ENCODE measurements around the gene TTC9. TPM values are rescaled to one million over a fixed set of nuclear protein-coding genes. Genes with fewer than 3 reads are reported as not detected.

Gene TTC9
- polyA plus RNA-seq, 3 donors: 0.99 to 2.1 (median 1.2) TPM

DNA sequence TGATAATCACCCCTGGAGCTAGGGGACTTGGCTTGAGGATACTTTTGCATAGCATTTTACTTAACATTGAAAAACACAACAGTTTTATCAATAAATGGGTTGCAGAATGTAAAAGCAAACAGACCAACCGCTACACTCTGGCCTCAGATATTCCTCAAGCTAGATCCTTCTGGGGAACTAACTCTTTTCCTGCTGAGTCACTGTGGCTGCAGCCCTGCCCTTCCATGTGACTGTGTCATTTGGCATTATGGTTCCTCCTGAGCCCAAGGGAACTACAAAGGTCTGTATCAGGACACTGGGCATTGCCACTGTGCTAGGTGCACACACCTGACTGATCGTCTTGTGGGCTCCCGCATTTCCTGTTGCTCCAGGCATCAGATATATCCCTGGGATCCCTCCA, 56.6 kb downstream of the TTC9 start:
- peaks cover 0 to 3% of the 10 kb centered on the region in 2 donors for H3K36me3 Mint-ChIP-seq

DNA sequence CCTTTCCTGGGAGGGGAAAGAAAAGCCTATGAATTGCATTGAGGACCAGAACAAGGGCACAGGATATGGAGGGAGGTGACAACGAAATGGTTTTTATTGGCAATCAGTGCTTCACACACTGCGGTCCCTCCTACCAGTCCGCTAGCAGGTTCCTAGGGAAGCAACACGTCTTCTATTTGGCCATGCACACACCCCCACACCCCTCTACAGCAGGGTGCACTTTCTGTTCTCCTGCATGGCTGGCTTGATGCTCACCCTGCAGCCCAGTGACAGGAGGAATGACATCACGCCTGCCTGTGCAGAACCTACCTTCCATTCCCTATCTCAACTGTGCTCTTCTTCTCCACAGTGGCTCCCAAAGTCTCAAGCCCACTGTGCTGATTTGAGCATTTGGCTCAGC, 57.9 kb downstream of the TTC9 start:
- Mint-ChIP-seq H3K4me1 (peaks cover 60% of the 10 kb centered on the region), H3K27me3 (ENCODE audit: low read depth in 3 of 3) (peaks cover 0 to 9% (median 2%) of the 10 kb centered on the region in 3 donors), H3K9me3 (peaks cover 0 to 1% (median 0%) of the 10 kb centered on the region in 7 donors), H3K4me3 (no peak overlapping the region), H3K36me3 (peaks cover 0 to 3% of the 10 kb centered on the region in 2 donors), H3K27ac (peak overlapping the region in 3 of 7 donors; percentile 35 to 58 (median 46))
- Histone ChIP-seq H3K4me2 (replicated peaks; ENCODE audit: extremely low read depth, low read length, poor library complexity, severe bottlenecking) (no peak overlapping the region), H4K20me1 (ENCODE audit: insufficient read depth, low read length) (no peaks in the 10 kb centered on the region), H3K27ac (ENCODE audit: low read depth in 1 of 2, low read length in 2 of 2) (no peak overlapping the region), H3K4me1 (ENCODE audit: control insufficient read depth in 1 of 2, insufficient read depth in 2 of 2, low read length in 2 of 2) (peaks cover 60 to 63% of the 10 kb centered on the region in 2 donors), H3K4me3 (replicated peaks in 1 of 3; ENCODE audit: low read depth in 2 of 3, low read length in 3 of 3) (no peak overlapping the region), H3K9ac (ENCODE audit: insufficient read depth, low read length, poor library complexity, severe bottlenecking) (no peak overlapping the region), H3K79me2 (ENCODE audit: insufficient read depth, low read length) (no peaks in the 10 kb centered on the region), H3K36me3 (replicated peaks in 1 of 2; ENCODE audit: control insufficient read depth in 1 of 2, insufficient read depth in 2 of 2, low read length in 2 of 2) (no peaks in the 10 kb centered on the region), H3K9me3 (replicated peaks in 1 of 2; ENCODE audit: control insufficient read depth in 1 of 2, insufficient read depth in 1 of 2, low read length in 2 of 2) (no peaks in the 10 kb centered on the region), H2AFZ (ENCODE audit: insufficient read depth, low read depth, low read length, poor library complexity, severe bottlenecking) (no peak overlapping the region), H3K27me3 (ENCODE audit: control insufficient read depth in 2 of 2, insufficient read depth in 2 of 2, low read length in 2 of 2) (no peaks in the 10 kb centered on the region)
- WGBS (ENCODE audit: insufficient coverage): 100% methylated on average over 1 of the region's 5 CpGs
- no peak for TF ChIP-seq CTCF (IDR thresholded peaks at IDR 0.05)
- DNase-seq: no peak
- intact Hi-C loops (cut with micrococcal nuclease): no loop called here

More for the DNA sequence above, 56.6 kb downstream of the TTC9 start:
- no peak overlapping the region for H3K9ac ChIP-seq (ENCODE audit: insufficient read depth, low read length, poor library complexity, severe bottlenecking)
- peak overlapping the region; percentile 4 to 55 for H3K27ac ChIP-seq (ENCODE audit: low read depth in 1 of 2, low read length in 2 of 2)
- H3K27me3 ChIP-seq (ENCODE audit: control insufficient read depth in 2 of 2, insufficient read depth in 2 of 2, low read length in 2 of 2): no peaks in the 10 kb centered on the region
- H3K4me3 ChIP-seq (replicated peaks in 1 of 3; ENCODE audit: low read depth in 2 of 3, low read length in 3 of 3): peak overlapping the region in 2 of 3 experiments; percentile 7 to 57
- no peaks in the 10 kb centered on the region for H3K79me2 ChIP-seq (ENCODE audit: insufficient read depth, low read length)
- Mint-ChIP-seq H3K9me3 (peaks cover 0 to 1% (median 0%) of the 10 kb centered on the region in 7 donors), H3K4me1 (peaks cover 60% of the 10 kb centered on the region), H3K27ac (peak overlapping the region; percentile 58 to 88 (median 85)), H3K4me3 (peak overlapping the region in 1 of 2 donors; percentile 73), H3K27me3 (ENCODE audit: low read depth in 3 of 3) (peaks cover 0 to 6% (median 2%) of the 10 kb centered on the region in 3 donors)
- peaks cover 60 to 64% of the 10 kb centered on the region in 2 donors for H3K4me1 ChIP-seq (ENCODE audit: control insufficient read depth in 1 of 2, insufficient read depth in 2 of 2, low read length in 2 of 2)
- 39% methylated on average over 2 of the region's 3 CpGs for WGBS (ENCODE audit: insufficient coverage)
- no peak overlapping the region for H2AFZ ChIP-seq (ENCODE audit: insufficient read depth, low read depth, low read length, poor library complexity, severe bottlenecking)
- H3K36me3 ChIP-seq (replicated peaks in 1 of 2; ENCODE audit: control insufficient read depth in 1 of 2, insufficient read depth in 2 of 2, low read length in 2 of 2): no peaks in the 10 kb centered on the region
- intact Hi-C loops (cut with micrococcal nuclease): no loop called here
- no peak for TF ChIP-seq CTCF (IDR thresholded peaks at IDR 0.05)
- peak overlapping the region; percentile 59 for H3K4me2 ChIP-seq (replicated peaks; ENCODE audit: extremely low read depth, low read length, poor library complexity, severe bottlenecking)
- no peaks in the 10 kb centered on the region for H4K20me1 ChIP-seq (ENCODE audit: insufficient read depth, low read length)
- peak; percentile 59 to 81 (median 76) for DNase-seq
- H3K9me3 ChIP-seq (replicated peaks in 1 of 2; ENCODE audit: control insufficient read depth in 1 of 2, insufficient read depth in 1 of 2, low read length in 2 of 2): no peaks in the 10 kb centered on the region
